CD4-positive, alpha-beta memory T cell (primary cell): ENCODE data around the gene MIEN1. TPM values are rescaled to one million over a fixed set of nuclear protein-coding genes. Genes with fewer than 3 reads are reported as not detected.
"Not testable (repeated sequence)": the region's sequence is repeated elsewhere in the genome, so short reads cannot be mapped to it uniquely, and the experiment has no call there.

Source experiments
- CTCF ChIA-PET: fragments of 350-600 bp; sonication (Branson Sonifier 250); formaldehyde crosslinking; loops from one replicate; lab custom pipeline; 2021; ENCODE audit warnings: inconsistent platforms; ENCODE audit not compliant: partially characterized antibody; lab: Charles Lee
- POLR2A ChIA-PET: fragments of 350-600 bp; sonication (Branson Sonifier 250); formaldehyde crosslinking; loops from one replicate; lab custom pipeline; 2021; ENCODE audit not compliant: partially characterized antibody; lab: Charles Lee
- DNase-seq, 5 donors: peaks; one replicate each; pipeline versions ENCODE4 v3.0.0 to v3.0.0-alpha.2; 2020 to 2022; ENCODE audit warnings: mixed read lengths in 1 of 5
- H3K27ac ChIP-seq: one replicate; pipeline ENCODE4 v1.7.0; 2013; ENCODE audit warnings: low read depth, low read length
- H3K27me3 ChIP-seq: 2 replicates; pipeline ENCODE4 v1.7.0; 2013; ENCODE audit warnings: mild to moderate bottlenecking, low read length, moderate library complexity; ENCODE audit not compliant: insufficient read depth
- H3K36me3 ChIP-seq: 2 replicates; pipeline ENCODE4 v1.7.0; 2013; ENCODE audit warnings: mild to moderate bottlenecking, low read length, moderate library complexity; ENCODE audit not compliant: insufficient read depth
- H3K4me1 ChIP-seq: 2 replicates; pipeline ENCODE4 v1.7.0; 2013; ENCODE audit warnings: mild to moderate bottlenecking, low read length, moderate library complexity; ENCODE audit not compliant: insufficient read depth
- H3K4me3 ChIP-seq, 2 donors: one replicate each; pipeline ENCODE4 v1.7.0; 2013; ENCODE audit warnings: low read length in 2 of 2, mild to moderate bottlenecking in 1 of 2
- H3K9me3 ChIP-seq, 2 donors: one replicate each; pipeline ENCODE4 v1.7.0; 2013; ENCODE audit warnings: low read length in 2 of 2, control low read depth in 1 of 2; ENCODE audit not compliant: control insufficient read depth in 1 of 2
- H3K27ac Mint-ChIP-seq, 7 donors: one replicate each; pipeline ENCODE4 v1.8.0; 2020 to 2021; ENCODE audit warnings: mixed read lengths in 7 of 7, mild to moderate bottlenecking in 6 of 7, inconsistent platforms in 3 of 7, moderate library complexity in 3 of 7
- H3K27me3 Mint-ChIP-seq, 2 donors: one replicate each; pipeline ENCODE4 v1.8.0; 2020 to 2021; ENCODE audit warnings: mixed read lengths in 2 of 2
- H3K36me3 Mint-ChIP-seq, 2 donors: one replicate each; pipeline ENCODE4 v1.8.0; 2020 to 2021; ENCODE audit warnings: mixed read lengths in 2 of 2, inconsistent platforms in 1 of 2, mild to moderate bottlenecking in 1 of 2
- H3K4me1 Mint-ChIP-seq, 4 donors: one replicate each; pipeline ENCODE4 v1.8.0; 2020 to 2021; ENCODE audit warnings: mixed read lengths in 4 of 4, mild to moderate bottlenecking in 1 of 4
- H3K4me3 Mint-ChIP-seq, 8 donors: one replicate each; pipeline ENCODE4 v1.8.0; 2020 to 2021; ENCODE audit warnings: mixed read lengths in 8 of 8, mild to moderate bottlenecking in 7 of 8, moderate library complexity in 6 of 8, inconsistent platforms in 3 of 8
- H3K9me3 Mint-ChIP-seq, 8 donors: one replicate each; pipeline ENCODE4 v1.8.0; 2020 to 2021; ENCODE audit warnings: mixed read lengths in 8 of 8, mild to moderate bottlenecking in 5 of 8, inconsistent platforms in 3 of 8, moderate library complexity in 1 of 8
- intact Hi-C: fragments of 100-400 bp; cut with micrococcal nuclease; formaldehyde crosslinking; loops from one replicate; pipeline ENCODE4 v1.15.1; 2023
- polyA plus RNA-seq, 2 donors: library from polyadenylated mRNA; unstranded; fragments of 300-500 nt; fragmentation: Illumina TruSeq; gene quantifications; one replicate each; pipeline ENCODE4 v1.2.3, GENCODE V29; 2021
- total RNA-seq, 2 experiments: library from RNA; stranded (reverse); gene quantifications; one replicate each; pipeline ENCODE4 v1.2.3, GENCODE V29; 2021

MIEN1 gene
- total and polyA plus RNA-seq, 4 experiments from 2014 or later, result 35.8 to 96.6 (median 63.3) TPM

GRCh38 chr17:39764171-39764570 is 33.8 kb upstream of the MIEN1 start:
- H3K4me3 ChIP-seq, H3K27me3 ChIP-seq, H3K27ac ChIP-seq, H3K27me3 Mint-ChIP-seq, H3K9me3 ChIP-seq, H3K4me3 Mint-ChIP-seq, H3K9me3 Mint-ChIP-seq, intact Hi-C loops, DNase-seq: not testable (repeated sequence)
- CTCF ChIA-PET, result interaction anchor here (0.7 to 2.3 kb wide), 3 partner anchors 11 to 141 kb away, joined by 3 to 7 read pairs (median 3); partner anchors contain the start of gene IKZF3
- Mint-ChIP-seq H3K36me3 (peaks cover 59 to 74% of the 10 kb centered on the region in 2 donors), H3K27ac (peak overlapping the region in 1 of 7 donors; percentile 79), H3K4me1 (peaks cover 48 to 74% (median 54%) of the 10 kb centered on the region in 4 donors)
- H3K4me1 ChIP-seq, result peaks cover 68% of the 10 kb centered on the region
- POLR2A ChIA-PET, result interaction anchor here (0.6 to 2.0 kb wide), 8 partner anchors 9 to 128 kb away, joined by 3 to 12 read pairs (median 4); partner anchors contain the start of gene STARD3
- H3K36me3 ChIP-seq, result peaks cover 40% of the 10 kb centered on the region

GRCh38 chr17:39763051-39763820 is 32.9 kb upstream of the MIEN1 start:
- Mint-ChIP-seq H3K9me3 (peaks cover 0 to 2% (median 0%) of the 10 kb centered on the region in 8 donors), H3K4me3 (no peak overlapping the region), H3K27ac (peak overlapping the region in 5 of 7 donors; percentile 55 to 85 (median 70)), H3K36me3 (peaks cover 52 to 68% of the 10 kb centered on the region in 2 donors), H3K27me3 (no peaks in the 10 kb centered on the region), H3K4me1 (peaks cover 48 to 74% (median 54%) of the 10 kb centered on the region in 4 donors)
- POLR2A ChIA-PET, result interaction anchor here (0.6 to 2.0 kb wide), 7 partner anchors 8 to 56 kb away, joined by 3 to 12 read pairs (median 5); no protein-coding TSS in a partner anchor
- H3K27ac ChIP-seq, result no peak overlapping the region
- no peaks in the 10 kb centered on the region for H3K9me3 ChIP-seq
- no peaks in the 10 kb centered on the region for H3K27me3 ChIP-seq
- H3K4me1 ChIP-seq, result peaks cover 68% of the 10 kb centered on the region
- DNase-seq, result no peak
- H3K36me3 ChIP-seq, result peaks cover 40% of the 10 kb centered on the region
- no peak overlapping the region for H3K4me3 ChIP-seq
- CTCF ChIA-PET, result interaction anchor here (1.2 to 2.3 kb wide), 4 partner anchors 10 to 142 kb away, joined by 3 to 7 read pairs (median 4); no protein-coding TSS in a partner anchor
- intact Hi-C loops, result no loop called here

DNA sequence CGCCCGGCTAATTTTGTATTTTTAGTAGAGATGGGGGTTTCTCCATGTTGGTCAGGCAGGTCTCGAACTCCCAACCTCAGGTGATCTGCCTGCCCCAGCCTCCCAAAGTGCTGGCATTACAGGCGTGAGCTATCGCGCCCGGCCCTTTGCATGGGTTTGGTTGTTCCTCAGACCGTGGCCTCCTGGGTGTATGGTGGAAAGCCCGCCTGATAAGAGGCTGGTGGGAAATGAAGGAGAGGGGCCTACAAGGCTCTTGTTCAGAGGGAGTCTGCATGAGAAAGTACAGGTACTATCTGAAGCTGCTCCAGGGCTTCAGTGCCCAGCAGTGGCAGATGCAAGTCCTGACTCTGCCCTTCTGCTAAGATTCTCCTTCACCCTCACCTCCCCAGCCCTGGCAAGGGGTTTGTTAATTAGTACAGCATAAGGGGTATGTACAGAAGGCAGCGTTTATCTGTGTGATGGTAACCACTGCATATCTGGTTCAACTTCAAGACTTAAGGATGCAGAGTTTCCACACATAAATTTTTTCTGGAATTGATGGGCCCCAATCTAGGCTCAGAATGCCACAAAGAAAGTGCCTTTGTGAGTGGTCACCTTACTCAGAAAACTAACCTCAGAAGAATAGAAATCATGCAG is 31.6 kb upstream of the MIEN1 start:
- peaks cover 68% of the 10 kb centered on the region for H3K4me1 ChIP-seq
- H3K4me1 Mint-ChIP-seq, result peaks cover 51 to 74% (median 56%) of the 10 kb centered on the region in 4 donors

DNA sequence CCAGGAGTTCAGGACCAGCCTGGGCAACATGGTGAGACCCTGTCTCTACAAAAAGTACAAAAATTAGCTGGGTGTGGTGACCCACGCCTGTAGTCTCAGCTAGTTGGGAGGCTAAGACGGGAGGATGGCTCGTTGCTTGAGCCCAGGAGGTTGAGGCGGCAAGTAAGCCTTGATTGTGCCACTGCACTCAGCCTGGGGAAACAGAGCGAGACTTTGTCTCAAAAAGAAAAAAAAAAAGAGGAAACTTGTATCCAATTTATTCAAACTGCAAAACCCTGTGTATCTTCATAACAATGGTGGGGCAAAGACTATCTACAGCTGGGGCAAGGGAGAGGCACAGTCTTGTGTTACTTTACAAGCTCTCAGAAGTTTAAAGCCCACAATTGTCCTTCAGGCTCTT is 28.9 kb upstream of the MIEN1 start:
- ChIA-PET CTCF (interaction anchor here (0.9 to 1.2 kb wide), 4 partner anchors 11 to 106 kb away, joined by 3 to 5 read pairs (median 4); no protein-coding TSS in a partner anchor), POLR2A (interaction anchor here (0.6 to 8.1 kb wide), 9 partner anchors 8 to 103 kb away, joined by 3 to 99 read pairs (median 9); partner anchors contain the start of genes IKZF3 and MIEN1)
- H3K4me1 Mint-ChIP-seq, result peaks cover 48 to 72% (median 53%) of the 10 kb centered on the region in 4 donors
- no peaks in the 10 kb centered on the region for H3K9me3 ChIP-seq
- no peaks in the 10 kb centered on the region for H3K27me3 Mint-ChIP-seq
- H3K4me1 ChIP-seq, result peaks cover 62% of the 10 kb centered on the region
- H3K36me3 ChIP-seq, result peaks cover 17% of the 10 kb centered on the region
- no peak overlapping the region for H3K27ac ChIP-seq
- H3K36me3 Mint-ChIP-seq, result peaks cover 16 to 39% of the 10 kb centered on the region in 2 donors
- no peaks in the 10 kb centered on the region for H3K9me3 Mint-ChIP-seq
- no peaks in the 10 kb centered on the region for H3K27me3 ChIP-seq
- H3K27ac Mint-ChIP-seq, result peak overlapping the region; percentile 74 to 100 (median 98)
- no peak for DNase-seq
- no peak overlapping the region for H3K4me3 Mint-ChIP-seq
- no peak overlapping the region for H3K4me3 ChIP-seq
- intact Hi-C loops, result loop anchor here (10.0 kb wide), 1 partner anchor 196 kb away; no protein-coding TSS in a partner anchor

More for the DNA sequence above, 31.6 kb upstream of the MIEN1 start:
- H3K27me3 ChIP-seq, result no peaks in the 10 kb centered on the region
- DNase-seq, result no peak
- peaks cover 0 to 1% (median 0%) of the 10 kb centered on the region in 8 donors for H3K9me3 Mint-ChIP-seq
- H3K36me3 Mint-ChIP-seq, result peaks cover 42 to 59% of the 10 kb centered on the region in 2 donors
- no peak overlapping the region for H3K4me3 Mint-ChIP-seq
- H3K27ac Mint-ChIP-seq, result peak overlapping the region in 4 of 7 donors; percentile 15 to 66 (median 52)
- no peak overlapping the region for H3K27ac ChIP-seq
- H3K4me3 ChIP-seq, result no peak overlapping the region
- no peaks in the 10 kb centered on the region for H3K9me3 ChIP-seq
- ChIA-PET CTCF (interaction anchor here (1.1 kb wide), 1 partner anchor 16 kb away, joined by 3 read pairs; no protein-coding TSS in a partner anchor), POLR2A (interaction anchor here (1.5 kb wide), 1 partner anchor 8 kb away, joined by 3 read pairs; no protein-coding TSS in a partner anchor)
- intact Hi-C loops, result no loop called here
- H3K27me3 Mint-ChIP-seq, result no peaks in the 10 kb centered on the region
- H3K36me3 ChIP-seq, result peaks cover 40% of the 10 kb centered on the region

DNA sequence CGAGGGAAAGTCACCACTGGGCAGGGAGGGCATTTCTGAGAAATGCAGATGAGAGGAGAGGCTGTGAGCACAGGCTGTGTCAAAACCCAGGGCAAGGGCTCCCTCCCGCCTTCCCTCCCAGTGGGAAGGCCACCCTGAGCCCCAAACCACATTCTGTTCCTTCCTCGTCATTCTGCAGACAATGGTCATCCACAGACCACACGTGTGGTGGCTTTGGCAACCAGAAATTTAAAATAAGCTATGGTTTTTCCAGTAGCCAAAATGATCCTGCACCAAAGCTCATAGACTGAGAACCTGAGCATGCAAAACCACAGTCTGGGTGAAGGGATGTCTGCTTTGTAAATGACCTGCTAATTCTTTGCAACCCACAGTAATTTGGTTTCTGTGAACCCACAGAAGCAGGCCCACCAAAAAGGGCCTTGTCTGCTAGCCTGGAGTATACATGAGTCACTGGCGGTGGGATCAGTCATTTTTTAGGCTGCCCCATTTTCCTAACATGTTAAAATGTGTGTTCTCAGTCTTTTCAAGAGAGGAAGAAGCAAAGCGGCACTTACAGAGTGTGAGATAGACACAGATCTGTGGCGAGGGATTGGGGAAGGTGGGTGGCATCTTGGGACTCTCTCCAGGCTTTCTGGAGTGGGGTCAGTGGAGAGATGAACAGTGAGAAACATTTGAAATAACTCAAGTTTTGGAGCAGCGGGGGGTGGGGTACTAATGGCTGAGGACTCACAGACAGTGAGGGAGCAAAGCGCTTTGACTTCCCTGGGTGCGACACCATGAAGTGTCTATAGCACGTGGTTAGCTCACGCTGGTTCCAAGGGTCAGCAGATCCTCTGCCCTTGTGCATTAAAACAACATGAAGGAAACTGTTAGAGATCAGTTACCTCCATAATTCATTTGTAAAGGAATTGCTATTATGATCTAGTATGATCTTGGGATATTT is 27.9 kb upstream of the MIEN1 start:
- Histone ChIP-seq H3K36me3 (peaks cover 10% of the 10 kb centered on the region), H3K9me3 (no peaks in the 10 kb centered on the region), H3K27me3 (no peaks in the 10 kb centered on the region), H3K27ac (peak overlapping the region; percentile 90), H3K4me1 (peaks cover 66% of the 10 kb centered on the region), H3K4me3 (no peak overlapping the region)
- Mint-ChIP-seq H3K27me3 (no peaks in the 10 kb centered on the region), H3K9me3 (no peaks in the 10 kb centered on the region), H3K4me1 (peaks cover 50 to 72% (median 57%) of the 10 kb centered on the region in 4 donors), H3K27ac (peak overlapping the region; percentile 96 to 100 (median 98)), H3K36me3 (peaks cover 16 to 38% of the 10 kb centered on the region in 2 donors), H3K4me3 (peak overlapping the region in 7 of 8 donors; percentile 38 to 66 (median 51))
- intact Hi-C loops, result loop anchor here (10.0 kb wide), 1 partner anchor 197 kb away; no protein-coding TSS in a partner anchor
- CTCF ChIA-PET, result interaction anchor here (1.2 kb wide), 2 partner anchors 12 to 104 kb away, joined by 3 read pairs; no protein-coding TSS in a partner anchor
- POLR2A ChIA-PET, result interaction anchor here (1.1 to 8.1 kb wide), 10 partner anchors 9 to 104 kb away, joined by 3 to 99 read pairs (median 10); partner anchors contain the start of genes IKZF3 and MIEN1
- DNase-seq, result peak; percentile 24 to 83 (median 37)

- H3K9me3 ChIP-seq, result no peaks in the 10 kb centered on the region
- Mint-ChIP-seq H3K4me1 (peaks cover 48 to 69% (median 56%) of the 10 kb centered on the region in 4 donors), H3K27ac (peak overlapping the region; percentile 96 to 100 (median 98)), H3K9me3 (no peaks in the 10 kb centered on the region), H3K27me3 (no peaks in the 10 kb centered on the region), H3K36me3 (peaks cover 8 to 31% of the 10 kb centered on the region in 2 donors), H3K4me3 (peak overlapping the region in 7 of 8 donors; percentile 7 to 66 (median 45))
- H3K27me3 ChIP-seq, result no peaks in the 10 kb centered on the region
- H3K4me3 ChIP-seq, result no peak overlapping the region
- H3K4me1 ChIP-seq, result peaks cover 70% of the 10 kb centered on the region
- H3K36me3 ChIP-seq, result peaks cover 3% of the 10 kb centered on the region
- ChIA-PET POLR2A (interaction anchor here (1.1 to 8.1 kb wide), 11 partner anchors 13 to 105 kb away, joined by 5 to 99 read pairs (median 53); partner anchors contain the start of genes IKZF3, MIEN1 and PNMT), CTCF (interaction anchor here (0.7 to 7.0 kb wide), 5 partner anchors 34 to 135 kb away, joined by 3 to 68 read pairs (median 9); partner anchors contain the start of gene IKZF3)
- DNase-seq, result no peak
- intact Hi-C loops, result loop anchor here (10.0 kb wide), 1 partner anchor 198 kb away; no protein-coding TSS in a partner anchor
- H3K27ac ChIP-seq, result peak overlapping the region; percentile 90
These were observed 26.9 kb upstream of the MIEN1 start for GRCh38 chr17:39757176-39757662.
